Peyer's patch (tissue), 4 donors: ENCODE data around the gene TH. TPM values are rescaled to one million over a fixed set of nuclear protein-coding genes. Genes with fewer than 3 reads are reported as not detected.
"Not testable (repeated sequence)": the region's sequence is repeated elsewhere in the genome, so short reads cannot be mapped to it uniquely, and the experiment has no call there.

ENCODE experiments used
- DNase-seq, 3 donors: peaks; one replicate each; pipeline ENCODE4 v3.0.0-alpha.2; 2017 to 2019
- H3K27ac ChIP-seq, 4 donors: fragments of 200-600 bp; sonication (generic); one replicate each; pipeline ENCODE4 v1.5.1; 2016 to 2019
- H3K27me3 ChIP-seq, 2 donors: fragments of 200-600 bp; sonication (generic); one replicate each; pipeline ENCODE4 v1.5.1; 2019
- H3K36me3 ChIP-seq, 3 donors: fragments of 200-600 bp; sonication (generic); one replicate each; pipeline ENCODE4 v1.5.1; 2016 to 2019
- H3K4me1 ChIP-seq, 4 donors: fragments of 200-600 bp; sonication (generic); one replicate each; pipeline ENCODE4 v1.5.1; 2016 to 2019
- H3K4me3 ChIP-seq, 4 donors: fragments of 200-600 bp; sonication (generic); 1 replicate in 3 of 4; 2 replicates in 1 of 4; pipeline ENCODE4 v1.5.1; 2016 to 2019; ENCODE audit warnings: mild to moderate bottlenecking in 1 of 4
- H3K9me3 ChIP-seq, 4 donors: fragments of 200-600 bp; sonication (generic); one replicate each; pipeline ENCODE4 v1.5.1; 2016 to 2019; ENCODE audit warnings: mild to moderate bottlenecking in 1 of 4
- POLR2A ChIP-seq, 2 donors: fragments of 450-650 bp; IDR thresholded peaks; one replicate each; pipeline ENCODE4 v1.5.1; 2017; ENCODE audit warnings: antibody characterized with exemption in 2 of 2, mild to moderate bottlenecking in 2 of 2, moderate library complexity in 2 of 2
- total RNA-seq, 4 donors: library from RNA; depleted of rRNA; stranded (reverse); fragments of >200 nt; gene quantifications; one replicate each; pipeline ENCODE4 v1.1.0, GENCODE V29; 2016
- TF ChIP-seq, protein P1 (sequence below), 6 experiments: fragments of 450-650 bp in 4 of 6; fragments of 200-600 bp in 2 of 6; sonication (generic) in 1 of 6; IDR thresholded peaks; one replicate each; pipeline ENCODE4 v1.5.1; 2017 to 2019; ENCODE audit warnings: antibody characterized with exemption in 6 of 6, mild to moderate bottlenecking in 3 of 6, moderate library complexity in 1 of 6

TH gene
- total RNA-seq, 4 donors from 2014 or later: 1.7 TPM; not detected in 3

DNA sequence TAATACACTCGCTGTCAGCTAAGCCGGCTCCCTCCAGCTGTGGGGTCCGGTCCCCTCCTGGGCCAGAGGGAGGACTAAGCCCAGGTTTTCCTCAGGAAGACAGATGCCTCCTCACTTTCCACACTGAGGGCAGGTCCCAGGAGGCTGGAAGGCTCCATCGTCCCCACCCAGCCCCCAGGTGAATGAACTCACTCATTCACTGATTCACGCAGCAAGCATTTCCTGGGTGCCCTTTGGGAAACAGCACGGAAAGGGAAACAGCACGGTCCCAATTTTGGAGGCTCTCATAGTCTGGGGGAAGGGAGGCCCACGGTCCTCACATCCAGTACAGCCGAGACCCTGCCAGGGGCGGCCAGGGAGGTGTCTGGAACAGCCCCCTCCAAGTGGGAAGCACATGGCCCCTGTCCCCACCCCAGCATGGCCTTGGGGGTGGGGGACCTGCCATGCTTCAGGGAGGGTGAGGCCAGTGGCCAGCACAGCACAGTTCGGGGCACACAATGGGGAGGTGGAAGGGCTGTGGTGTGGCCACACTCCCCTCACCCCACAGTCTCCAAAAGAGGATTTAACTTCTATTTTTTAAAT, 9.3 kb upstream of the TH start:
- TF ChIP-seq POLR2A (IDR thresholded peaks at IDR 0.05): no peak
- TF ChIP-seq, protein P1, sequence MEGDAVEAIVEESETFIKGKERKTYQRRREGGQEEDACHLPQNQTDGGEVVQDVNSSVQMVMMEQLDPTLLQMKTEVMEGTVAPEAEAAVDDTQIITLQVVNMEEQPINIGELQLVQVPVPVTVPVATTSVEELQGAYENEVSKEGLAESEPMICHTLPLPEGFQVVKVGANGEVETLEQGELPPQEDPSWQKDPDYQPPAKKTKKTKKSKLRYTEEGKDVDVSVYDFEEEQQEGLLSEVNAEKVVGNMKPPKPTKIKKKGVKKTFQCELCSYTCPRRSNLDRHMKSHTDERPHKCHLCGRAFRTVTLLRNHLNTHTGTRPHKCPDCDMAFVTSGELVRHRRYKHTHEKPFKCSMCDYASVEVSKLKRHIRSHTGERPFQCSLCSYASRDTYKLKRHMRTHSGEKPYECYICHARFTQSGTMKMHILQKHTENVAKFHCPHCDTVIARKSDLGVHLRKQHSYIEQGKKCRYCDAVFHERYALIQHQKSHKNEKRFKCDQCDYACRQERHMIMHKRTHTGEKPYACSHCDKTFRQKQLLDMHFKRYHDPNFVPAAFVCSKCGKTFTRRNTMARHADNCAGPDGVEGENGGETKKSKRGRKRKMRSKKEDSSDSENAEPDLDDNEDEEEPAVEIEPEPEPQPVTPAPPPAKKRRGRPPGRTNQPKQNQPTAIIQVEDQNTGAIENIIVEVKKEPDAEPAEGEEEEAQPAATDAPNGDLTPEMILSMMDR (IDR thresholded peaks at IDR 0.05): no peak
- Histone ChIP-seq H3K9me3 (no peaks in the 10 kb centered on the region), H3K36me3 (no peaks in the 10 kb centered on the region), H3K27me3 (no peaks in the 10 kb centered on the region), H3K4me3 (no peak overlapping the region), H3K4me1 (no peaks in the 10 kb centered on the region), H3K27ac (no peak overlapping the region)
- DNase-seq: no peak

GRCh38 chr11:2180347-2180746, 8.7 kb upstream of the TH start:
- no peak for DNase-seq
- Histone ChIP-seq H3K36me3 (no peaks in the 10 kb centered on the region), H3K27me3 (no peaks in the 10 kb centered on the region), H3K9me3 (no peaks in the 10 kb centered on the region), H3K4me1 (no peaks in the 10 kb centered on the region), H3K4me3 (no peak overlapping the region), H3K27ac (no peak overlapping the region)
- no peak for TF ChIP-seq POLR2A (IDR thresholded peaks at IDR 0.05)
- TF ChIP-seq, protein P1 (IDR thresholded peaks at IDR 0.05): no peak

DNA sequence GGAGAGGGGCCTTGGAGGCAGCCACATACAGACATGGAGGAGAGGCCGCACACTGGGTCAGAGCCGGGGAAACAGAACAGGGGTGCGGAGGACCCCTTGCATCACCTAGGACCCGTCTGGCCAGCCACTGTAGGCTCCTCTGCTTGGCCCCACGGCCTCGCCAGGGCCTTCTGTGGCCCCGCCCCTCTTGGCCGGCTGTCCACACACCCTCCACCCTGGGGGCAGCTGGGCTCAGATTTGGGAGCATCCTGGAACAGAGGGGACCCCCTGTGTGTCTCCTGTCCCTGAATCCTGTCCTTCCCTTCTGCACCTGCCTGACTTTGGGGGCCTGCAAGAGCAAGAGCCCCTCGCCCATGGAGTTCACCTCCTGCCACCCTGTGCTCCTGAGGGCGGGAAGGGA, 7.9 kb upstream of the TH start:
- no peak for DNase-seq
- TF ChIP-seq, protein P1 (IDR thresholded peaks at IDR 0.05): no peak
- no peak for TF ChIP-seq POLR2A (IDR thresholded peaks at IDR 0.05)
- no peak overlapping the region for H3K4me3 ChIP-seq
- no peaks in the 10 kb centered on the region for H3K4me1 ChIP-seq
- H3K36me3 ChIP-seq: no peaks in the 10 kb centered on the region
- no peaks in the 10 kb centered on the region for H3K27me3 ChIP-seq
- no peak overlapping the region for H3K27ac ChIP-seq
- H3K9me3 ChIP-seq: no peaks in the 10 kb centered on the region

DNA sequence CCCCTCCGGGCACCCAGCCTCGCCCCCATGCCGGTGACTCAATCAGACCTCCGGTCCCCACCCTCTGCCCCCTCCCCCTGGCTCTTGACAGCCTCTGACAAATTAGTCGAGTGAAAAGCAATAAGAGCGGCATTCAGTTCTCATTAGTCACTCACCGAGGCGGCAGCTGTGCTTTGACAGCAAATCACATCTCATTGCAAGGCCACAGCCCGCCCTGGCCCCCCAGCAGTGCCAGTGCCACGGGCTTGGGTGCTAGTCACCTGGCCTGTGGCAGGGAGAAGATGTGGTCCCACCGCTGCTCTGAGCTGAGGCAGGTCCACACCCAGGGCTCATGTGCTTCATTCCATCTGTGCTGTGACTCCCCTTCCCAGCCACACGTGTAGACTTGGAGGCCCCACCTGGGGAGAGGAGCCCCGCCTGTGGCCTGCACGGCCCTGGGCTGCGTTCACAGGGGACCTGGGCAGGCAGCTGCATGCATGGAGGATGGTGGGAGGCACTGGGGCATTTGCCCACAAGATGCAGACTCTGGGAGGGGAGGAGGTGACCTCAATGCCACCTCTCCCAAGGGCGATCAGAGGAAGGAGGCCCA, 7.4 kb upstream of the TH start:
- H3K9me3 ChIP-seq: no peaks in the 10 kb centered on the region
- TF ChIP-seq, protein P1 (IDR thresholded peaks at IDR 0.05): no peak
- no peak for TF ChIP-seq POLR2A (IDR thresholded peaks at IDR 0.05)
- H3K4me1 ChIP-seq: no peaks in the 10 kb centered on the region
- no peak for DNase-seq
- no peaks in the 10 kb centered on the region for H3K36me3 ChIP-seq
- H3K27me3 ChIP-seq: no peaks in the 10 kb centered on the region
- no peak overlapping the region for H3K27ac ChIP-seq
- no peak overlapping the region for H3K4me3 ChIP-seq

GRCh38 chr11:2178055-2178773, 6.6 kb upstream of the TH start:
- not testable (repeated sequence) for H3K27me3 ChIP-seq, H3K9me3 ChIP-seq, DNase-seq, H3K4me1 ChIP-seq, H3K27ac ChIP-seq, H3K36me3 ChIP-seq, H3K4me3 ChIP-seq

DNA sequence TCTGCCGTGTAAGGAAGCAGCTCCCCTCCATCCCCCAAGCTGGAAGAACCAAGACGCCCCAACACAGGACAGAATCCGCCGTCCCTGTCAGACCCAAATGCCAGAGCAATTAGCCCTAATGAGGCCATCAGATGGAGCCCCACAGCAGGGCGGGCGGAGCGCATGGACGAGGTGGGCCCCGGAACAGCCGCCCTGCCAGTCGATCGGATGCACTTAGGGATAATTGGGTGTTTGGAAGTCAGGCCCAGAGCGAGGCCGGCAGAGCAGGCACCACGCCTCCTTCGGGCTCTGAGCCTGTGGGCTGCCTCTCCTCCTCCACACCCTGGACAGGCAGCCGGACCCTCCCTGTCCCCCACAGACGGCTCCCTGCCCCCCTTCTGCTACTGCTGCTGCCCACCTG, 5.5 kb upstream of the TH start:
- no peak for DNase-seq
- no peak overlapping the region for H3K4me3 ChIP-seq
- no peaks in the 10 kb centered on the region for H3K9me3 ChIP-seq
- no peaks in the 10 kb centered on the region for H3K36me3 ChIP-seq
- H3K4me1 ChIP-seq: no peaks in the 10 kb centered on the region
- no peak overlapping the region for H3K27ac ChIP-seq
- TF ChIP-seq, protein P1 (IDR thresholded peaks at IDR 0.05): no peak
- TF ChIP-seq POLR2A (IDR thresholded peaks at IDR 0.05): no peak
- H3K27me3 ChIP-seq: no peaks in the 10 kb centered on the region
